NK-92 (cell line): ENCODE results near the gene HPS4.
"Not testable (repeated sequence)": the region's sequence is repeated elsewhere in the genome, so short reads cannot be mapped to it uniquely, and the experiment has no call there.

Experiments used
- DNase-seq: peaks from one replicate; lab custom pipeline; 2025; ENCODE audit not compliant: unreplicated experiment; lab: John Stamatoyannopoulos, UW

HPS4 gene

GRCh38 chr22:26444777-26445176 is 38.8 kb downstream of the HPS4 start:
- DNase-seq: no peak

- no peak for DNase-seq
Observed at GRCh38 chr22:26443901-26444690, 39.5 kb downstream of the HPS4 start.

GRCh38 chr22:26442086-26442756 is 41.4 kb downstream of the HPS4 start:
- DNase-seq: no peak

GRCh38 chr22:26439559-26439958 is 44.0 kb downstream of the HPS4 start:
- no peak for DNase-seq

- not testable (repeated sequence) for DNase-seq
Observed at GRCh38 chr22:26438776-26439175, 44.8 kb downstream of the HPS4 start.

GRCh38 chr22:26437694-26438392 is 45.7 kb downstream of the HPS4 start:
- no peak for DNase-seq

- DNase-seq: no peak
Observed at GRCh38 chr22:26436903-26437515, 46.6 kb downstream of the HPS4 start.

GRCh38 chr22:26435327-26436093 is 48.1 kb downstream of the HPS4 start:
- no peak for DNase-seq

GRCh38 chr22:26433805-26434204 is 49.8 kb downstream of the HPS4 start:
- DNase-seq: no peak

- no peak for DNase-seq
Observed at GRCh38 chr22:26432619-26433311, 50.8 kb downstream of the HPS4 start.

- no peak for DNase-seq
Observed at GRCh38 chr22:26431261-26431995, 52.2 kb downstream of the HPS4 start.

- no peak for DNase-seq
Observed at GRCh38 chr22:26430600-26430999, 53.0 kb downstream of the HPS4 start.

- DNase-seq: no peak
Observed at GRCh38 chr22:26429458-26430286, 53.9 kb downstream of the HPS4 start.

- DNase-seq: no peak
Observed at GRCh38 chr22:26428515-26429457, 54.8 kb downstream of the HPS4 start, which contains the start of gene ASPHD2. Gene ASPHD2, plus strand, starts transcription at chr22:26429260. Its CDS starts 4,356 bp downstream, at chr22:26433616.

GRCh38 chr22:26426924-26427323 is 56.7 kb downstream of the HPS4 start:
- DNase-seq: no peak

GRCh38 chr22:26418620-26419019 is 65.0 kb downstream of the HPS4 start:
- DNase-seq: no peak

GRCh38 chr22:26417406-26417805 is 66.2 kb downstream of the HPS4 start:
- DNase-seq: no peak
